ENCODE data around the gene KIF20A. TPM values are rescaled to one million over a fixed set of nuclear protein-coding genes. Genes with fewer than 3 reads are reported as not detected.

KIF20A gene
- total and polyA plus RNA-seq, 4 donors = 0.33 to 32.3 (median 1.4) TPM

GRCh38 chr5:138139781-138140090 is 39.2 kb upstream of the KIF20A start:
- WGBS = 68% methylated on average over 3 of the region's 3 CpGs
- DNase-seq (ENCODE audit: low spot score) = no peak
- Histone ChIP-seq H3K36me3 (ENCODE audit: control insufficient read depth in 4 of 4, insufficient read depth in 3 of 4, low read depth in 1 of 4, low read length in 3 of 4) (no peaks in the 10 kb centered on the region), H3K4me3 (ENCODE audit: low read depth in 1 of 3, low read length in 3 of 3) (no peak overlapping the region), H3K9ac (ENCODE audit: low read depth in 1 of 2, low read length in 2 of 2) (no peak overlapping the region), H3K9me3 (ENCODE audit: control insufficient read depth in 4 of 4, low read length in 3 of 4) (no peaks in the 10 kb centered on the region), H3K4me1 (ENCODE audit: control insufficient read depth in 4 of 4, insufficient read depth in 4 of 4, low read length in 3 of 4) (no peaks in the 10 kb centered on the region), H3K27ac (ENCODE audit: low read depth in 1 of 2, low read length in 2 of 2) (no peak overlapping the region), H3K27me3 (ENCODE audit: control insufficient read depth in 4 of 4, insufficient read depth in 4 of 4, low read length in 3 of 4) (no peaks in the 10 kb centered on the region)
- TF ChIP-seq NR2F2 (IDR thresholded peaks at IDR 0.05) = no peak
- no peak for TF ChIP-seq TAF1 (conservative IDR thresholded peaks at IDR 0.05)
- TF ChIP-seq HNF4G (IDR thresholded peaks at IDR 0.05) = no peak
- no peak for TF ChIP-seq ZBTB33 (IDR thresholded peaks at IDR 0.05)
- no peak for TF ChIP-seq JUND (IDR thresholded peaks at IDR 0.05)
- TF ChIP-seq HNF4A (conservative IDR thresholded peaks at IDR 0.05) = no peak
- no peak for TF ChIP-seq YY1 (IDR thresholded peaks at IDR 0.05)
- no peak for TF ChIP-seq RXRA (IDR thresholded peaks at IDR 0.05)
- TF ChIP-seq CTCF (IDR thresholded peaks at IDR 0.05; ENCODE audit: low read depth, low read length, missing input control) = no peak
- no peak for TF ChIP-seq REST (IDR thresholded peaks at IDR 0.05)
- TF ChIP-seq FOXA2 (IDR thresholded peaks at IDR 0.05) = no peak
- no peak for TF ChIP-seq RAD21 (IDR thresholded peaks at IDR 0.05)
- TF ChIP-seq FOXA1 (IDR thresholded peaks at IDR 0.05) = no peak
- no peak for TF ChIP-seq SP1 (IDR thresholded peaks at IDR 0.05)
- TF ChIP-seq GABPA (IDR thresholded peaks at IDR 0.05 in 1 of 2, conservative IDR thresholded peaks at IDR 0.05 in 1 of 2) = no peak
- no peak for TF ChIP-seq EGR1 (IDR thresholded peaks at IDR 0.05; ENCODE audit: low read depth in 2 of 2)
- no peak for TF ChIP-seq MAX (IDR thresholded peaks at IDR 0.05)

GRCh38 chr5:138140268-138140667 is 38.6 kb upstream of the KIF20A start:
- no peak overlapping the region for H3K4me3 ChIP-seq (ENCODE audit: low read depth in 1 of 3, low read length in 3 of 3)
- no peaks in the 10 kb centered on the region for H3K27me3 ChIP-seq (ENCODE audit: control insufficient read depth in 4 of 4, insufficient read depth in 4 of 4, low read length in 3 of 4)
- H3K9ac ChIP-seq (ENCODE audit: low read depth in 1 of 2, low read length in 2 of 2) = no peak overlapping the region
- DNase-seq (ENCODE audit: low spot score) = no peak
- H3K36me3 ChIP-seq (ENCODE audit: control insufficient read depth in 4 of 4, insufficient read depth in 3 of 4, low read depth in 1 of 4, low read length in 3 of 4) = no peaks in the 10 kb centered on the region
- no peak overlapping the region for H3K27ac ChIP-seq (ENCODE audit: low read depth in 1 of 2, low read length in 2 of 2)
- H3K4me1 ChIP-seq (ENCODE audit: control insufficient read depth in 4 of 4, insufficient read depth in 4 of 4, low read length in 3 of 4) = no peaks in the 10 kb centered on the region
- 78% methylated on average over 4 of the region's 4 CpGs for WGBS
- no peaks in the 10 kb centered on the region for H3K9me3 ChIP-seq (ENCODE audit: control insufficient read depth in 4 of 4, low read length in 3 of 4)
- no peak for TF ChIP-seq FOXA2 (IDR thresholded peaks at IDR 0.05)
- TF ChIP-seq RAD21 (IDR thresholded peaks at IDR 0.05) = no peak
- TF ChIP-seq HNF4A (conservative IDR thresholded peaks at IDR 0.05) = no peak
- TF ChIP-seq ATF3 (IDR thresholded peaks at IDR 0.05) = no peak
- no peak for TF ChIP-seq TAF1 (conservative IDR thresholded peaks at IDR 0.05)
- no peak for TF ChIP-seq MAX (IDR thresholded peaks at IDR 0.05)
- no peak for TF ChIP-seq YY1 (IDR thresholded peaks at IDR 0.05)
- no peak for TF ChIP-seq JUND (IDR thresholded peaks at IDR 0.05)
- no peak for TF ChIP-seq FOXA1 (IDR thresholded peaks at IDR 0.05)
- TF ChIP-seq RXRA (IDR thresholded peaks at IDR 0.05) = no peak
- no peak for TF ChIP-seq NR2F2 (IDR thresholded peaks at IDR 0.05)
- no peak for TF ChIP-seq EGR1 (IDR thresholded peaks at IDR 0.05; ENCODE audit: low read depth in 2 of 2)
- TF ChIP-seq SP1 (IDR thresholded peaks at IDR 0.05) = no peak
- TF ChIP-seq HNF4G (IDR thresholded peaks at IDR 0.05) = no peak
- TF ChIP-seq CTCF (IDR thresholded peaks at IDR 0.05; ENCODE audit: low read depth, low read length, missing input control) = no peak
- TF ChIP-seq GABPA (IDR thresholded peaks at IDR 0.05 in 1 of 2, conservative IDR thresholded peaks at IDR 0.05 in 1 of 2) = no peak
- no peak for TF ChIP-seq ZBTB33 (IDR thresholded peaks at IDR 0.05)
